Activated naive CD4-positive, alpha-beta T cell (primary cell): Measurements from ENCODE around the gene SYN1.

Experiments used
- DNase-seq, 4 experiments: peaks; one replicate each; lab custom pipeline; 2025; lab: John Stamatoyannopoulos, UW

SYN1 gene

DNA sequence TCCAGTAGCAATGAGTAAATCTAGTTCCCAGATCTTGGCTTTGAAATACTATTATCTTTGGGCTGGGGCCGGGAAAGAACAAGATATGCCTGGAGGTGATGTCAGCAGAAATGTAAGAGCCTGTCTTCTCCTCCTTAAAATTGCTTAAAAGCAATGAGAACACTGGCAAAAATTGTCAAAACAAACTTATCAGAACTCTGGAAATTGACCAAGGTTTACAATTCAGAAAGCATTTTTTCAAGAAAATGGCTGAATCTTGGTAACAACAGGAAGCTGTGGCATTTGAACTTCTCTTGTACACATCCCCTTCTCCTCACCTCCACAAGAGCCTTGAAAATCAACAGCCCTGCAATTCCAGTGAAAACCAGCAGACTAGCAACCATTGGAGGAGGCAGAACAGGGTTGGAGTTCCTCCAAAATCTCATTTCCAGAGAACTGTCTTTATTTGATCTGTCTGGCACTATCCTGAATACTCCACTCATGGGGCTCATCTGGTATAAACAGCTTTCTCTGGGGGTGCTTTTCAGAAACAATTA is 23.9 kb downstream of the SYN1 start:
- no peak for DNase-seq

DNA sequence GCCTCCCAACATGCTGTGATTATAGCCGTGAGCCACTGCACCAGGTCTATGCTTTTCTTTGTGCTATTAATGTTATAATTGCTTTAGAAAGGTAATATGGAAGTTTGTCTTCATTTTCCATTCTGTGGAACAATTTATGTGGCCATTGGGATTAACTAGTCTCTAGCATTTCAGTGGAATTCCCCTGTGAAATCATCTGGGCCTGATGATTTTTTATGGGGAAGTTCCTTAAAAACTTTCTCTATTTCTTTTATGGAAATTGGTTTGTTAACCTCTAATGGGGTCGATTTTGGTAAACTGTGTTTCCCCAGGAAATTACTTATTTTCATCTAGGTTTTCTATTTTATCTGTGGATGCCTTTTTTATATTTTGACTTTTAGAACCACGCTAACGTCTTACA is 26.1 kb downstream of the SYN1 start:
- no peak for DNase-seq

DNA sequence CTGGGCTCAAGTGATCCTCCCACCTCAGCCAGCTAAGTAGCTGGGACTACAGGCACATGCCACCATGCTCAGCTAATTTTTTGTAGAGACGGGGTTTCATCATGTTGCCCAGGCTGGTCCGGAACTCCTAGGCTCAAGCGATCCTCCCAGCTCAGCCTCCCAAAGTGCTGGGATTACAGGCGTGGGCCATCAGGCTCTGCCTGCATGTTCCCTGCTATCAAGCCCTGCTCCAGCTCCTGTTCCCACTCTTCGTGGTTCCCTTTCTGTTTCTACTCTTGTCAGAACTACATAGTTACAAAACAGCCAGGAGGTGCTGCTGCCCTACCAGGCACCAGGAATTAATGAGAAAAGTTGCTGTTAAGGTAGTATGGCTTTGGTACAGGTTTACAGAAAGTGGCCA is 28.7 kb downstream of the SYN1 start:
- no peak for DNase-seq

DNA sequence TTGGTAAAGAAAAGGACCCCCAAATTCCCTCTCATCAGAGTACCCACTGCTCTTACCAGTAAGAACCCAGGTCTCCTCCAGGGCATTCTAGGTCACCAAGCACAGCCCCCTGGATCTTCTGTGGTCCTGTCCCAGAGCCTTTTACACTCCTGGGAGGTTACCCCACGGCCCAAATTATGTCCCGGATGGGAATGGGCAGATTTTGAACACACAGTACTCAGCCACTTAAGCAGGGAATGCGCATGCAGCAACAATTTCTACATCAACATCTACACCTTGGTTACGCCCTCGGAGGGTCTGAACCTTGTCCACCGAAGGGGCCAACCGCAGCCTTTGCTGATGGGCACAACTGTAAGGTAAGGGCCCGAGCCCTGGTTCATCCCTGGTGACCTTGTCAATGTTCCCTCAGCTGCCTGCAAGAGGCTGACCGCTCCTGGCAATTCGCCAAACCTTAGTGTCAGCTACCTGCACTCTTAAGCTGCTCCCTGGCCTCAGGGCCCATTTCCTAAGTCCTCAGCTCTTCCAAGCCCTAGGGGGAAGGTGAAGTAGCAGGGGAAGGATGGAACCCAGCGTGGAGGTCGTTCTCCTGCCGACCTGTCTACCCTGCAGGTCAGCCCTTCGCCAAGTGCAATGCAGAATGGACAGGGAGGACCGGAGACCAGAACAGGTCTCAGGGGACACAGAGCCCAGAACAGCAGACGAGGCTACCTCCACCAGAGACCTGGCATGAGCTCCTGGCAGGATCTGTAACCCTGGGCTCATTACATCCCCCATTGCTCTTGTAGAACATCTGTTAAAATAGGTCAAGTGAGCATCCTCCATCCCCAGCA is 31.5 kb downstream of the SYN1 start:
- DNase-seq = no peak

DNA sequence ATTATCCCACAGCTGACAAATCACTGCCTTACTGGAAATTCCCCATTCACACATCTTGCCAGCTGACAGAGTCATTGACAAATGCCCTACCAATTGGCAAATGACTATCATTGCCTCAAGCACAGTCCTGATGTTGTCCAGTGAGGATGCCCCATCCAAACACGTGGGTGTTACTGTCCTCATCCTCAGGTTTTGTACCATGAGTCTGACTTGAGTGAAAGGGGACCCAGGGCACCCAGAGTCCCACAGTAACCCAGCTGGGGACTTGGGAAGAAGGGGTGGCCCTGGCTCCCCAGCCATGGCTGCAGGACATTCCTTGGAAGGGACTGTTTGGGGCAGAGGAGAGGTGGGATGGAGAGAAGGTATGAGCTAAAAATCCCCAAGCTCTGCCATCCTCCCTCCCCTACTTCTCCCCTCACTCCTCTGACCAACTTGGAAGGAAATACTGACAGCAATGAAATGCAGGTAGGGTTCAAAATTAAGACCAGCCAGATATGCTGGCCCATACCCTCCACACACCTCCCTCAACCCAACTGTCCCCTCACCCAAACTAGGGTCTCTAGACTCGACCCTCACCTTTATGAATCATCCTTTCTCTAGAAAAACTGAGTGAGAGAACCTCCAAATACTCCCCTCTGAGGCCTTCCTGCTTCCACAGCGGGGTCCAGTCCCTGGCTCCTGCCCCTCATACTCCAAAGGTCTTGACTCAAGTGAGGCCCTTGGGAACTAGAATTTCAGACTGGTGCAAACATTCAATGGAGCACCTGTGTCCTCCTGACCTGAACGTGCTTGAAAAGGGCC is 32.4 kb downstream of the SYN1 start:
- no peak for DNase-seq

DNA sequence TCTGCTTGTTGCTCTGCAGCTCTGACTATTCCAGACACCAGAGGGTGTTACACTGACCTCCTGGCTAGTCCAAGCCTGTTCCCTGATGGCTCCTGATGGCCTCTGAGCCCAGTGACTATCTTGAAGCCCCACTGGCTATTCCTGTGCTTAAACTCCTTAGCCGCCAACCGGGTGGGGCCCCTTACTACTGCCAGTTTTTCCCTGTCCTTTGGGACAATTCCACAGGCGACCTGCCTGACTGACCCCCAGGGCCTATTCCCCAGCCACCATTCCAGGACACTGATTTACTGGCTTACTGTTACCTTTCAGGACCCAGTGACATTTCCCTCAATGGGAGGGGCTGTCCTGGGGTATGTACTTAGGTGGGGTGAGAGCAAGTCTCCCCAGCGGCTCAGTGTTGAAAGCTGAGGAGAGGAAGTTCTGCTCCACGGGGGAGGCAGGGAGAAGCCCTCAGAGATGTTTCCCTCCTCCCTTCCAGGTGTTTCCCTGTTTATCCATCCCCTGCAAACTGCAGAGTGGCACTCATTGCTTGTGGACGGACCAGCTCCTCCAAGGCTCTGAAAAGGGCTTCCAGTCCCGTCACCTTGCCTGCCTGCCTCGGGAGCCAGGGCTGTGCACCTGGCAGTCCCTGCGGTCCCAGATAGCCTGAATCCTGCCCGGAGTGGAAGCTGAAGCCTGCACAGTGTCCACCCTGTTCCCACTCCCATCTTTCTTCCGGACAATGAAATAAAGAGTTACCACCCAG is 33.4 kb downstream of the SYN1 start:
- DNase-seq = no peak

DNA sequence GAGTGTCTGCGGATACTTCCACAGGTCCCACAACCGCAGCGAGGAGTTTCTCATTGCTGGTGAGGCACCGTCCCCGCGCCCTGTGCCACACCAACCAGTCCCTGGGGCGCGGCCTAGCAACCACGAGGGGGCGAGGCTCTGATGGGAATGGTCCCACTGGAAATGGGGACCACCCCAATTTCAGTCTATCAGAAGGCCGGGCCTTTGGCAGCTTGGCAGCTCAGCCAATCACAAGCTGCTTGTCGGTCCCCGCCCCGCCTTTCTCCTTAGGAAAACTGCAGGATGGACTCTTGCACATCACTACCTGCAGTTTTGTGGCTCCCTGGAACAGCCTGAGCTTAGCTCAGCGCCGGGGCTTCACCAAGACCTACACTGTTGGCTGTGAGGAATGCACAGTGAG is 34.4 kb downstream of the SYN1 start:
- DNase-seq = no peak

DNA sequence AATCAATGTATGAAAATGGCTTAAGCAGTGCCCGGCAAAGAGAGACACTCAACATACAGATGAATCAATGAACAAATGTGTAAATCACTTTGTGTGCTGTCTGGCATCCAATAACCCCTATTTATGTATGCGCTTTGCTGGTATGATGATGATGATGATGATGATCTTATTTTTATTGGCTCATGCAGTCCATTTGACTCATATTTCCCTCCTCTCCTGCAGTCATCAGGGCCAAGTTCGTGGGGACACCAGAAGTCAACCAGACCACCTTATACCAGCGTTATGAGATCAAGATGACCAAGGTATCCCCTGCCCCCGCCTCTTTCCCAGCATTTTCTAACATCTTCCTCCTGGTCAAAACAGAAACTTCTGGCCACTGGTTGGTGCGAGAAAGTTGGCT is 34.9 kb downstream of the SYN1 start:
- DNase-seq = no peak

DNA sequence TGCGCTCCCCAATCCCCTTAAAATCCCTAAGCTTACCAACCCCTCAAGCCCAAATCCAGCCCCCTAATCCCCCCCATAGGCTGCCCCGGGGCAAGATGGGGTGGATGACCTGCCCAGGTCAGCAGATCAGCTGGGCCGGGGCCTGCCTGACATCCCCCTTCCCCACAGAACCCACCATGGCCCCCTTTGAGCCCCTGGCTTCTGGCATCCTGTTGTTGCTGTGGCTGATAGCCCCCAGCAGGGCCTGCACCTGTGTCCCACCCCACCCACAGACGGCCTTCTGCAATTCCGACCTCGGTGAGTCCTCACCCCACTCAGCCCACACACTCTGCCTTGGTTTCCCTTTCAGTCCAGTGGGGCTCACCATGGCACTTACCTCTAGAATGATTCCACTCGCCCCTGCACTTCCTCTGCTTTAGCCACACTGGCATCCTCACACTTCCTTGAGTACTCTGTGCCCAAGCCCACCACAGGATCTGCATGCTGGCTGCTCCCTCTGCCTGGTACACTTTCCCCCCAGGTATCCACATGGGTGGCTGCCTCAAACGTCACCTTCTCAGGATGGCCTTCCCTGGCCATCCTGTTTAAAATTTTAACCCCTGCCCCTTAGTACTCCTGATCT is 36.3 kb downstream of the SYN1 start:
- no peak for DNase-seq

DNA sequence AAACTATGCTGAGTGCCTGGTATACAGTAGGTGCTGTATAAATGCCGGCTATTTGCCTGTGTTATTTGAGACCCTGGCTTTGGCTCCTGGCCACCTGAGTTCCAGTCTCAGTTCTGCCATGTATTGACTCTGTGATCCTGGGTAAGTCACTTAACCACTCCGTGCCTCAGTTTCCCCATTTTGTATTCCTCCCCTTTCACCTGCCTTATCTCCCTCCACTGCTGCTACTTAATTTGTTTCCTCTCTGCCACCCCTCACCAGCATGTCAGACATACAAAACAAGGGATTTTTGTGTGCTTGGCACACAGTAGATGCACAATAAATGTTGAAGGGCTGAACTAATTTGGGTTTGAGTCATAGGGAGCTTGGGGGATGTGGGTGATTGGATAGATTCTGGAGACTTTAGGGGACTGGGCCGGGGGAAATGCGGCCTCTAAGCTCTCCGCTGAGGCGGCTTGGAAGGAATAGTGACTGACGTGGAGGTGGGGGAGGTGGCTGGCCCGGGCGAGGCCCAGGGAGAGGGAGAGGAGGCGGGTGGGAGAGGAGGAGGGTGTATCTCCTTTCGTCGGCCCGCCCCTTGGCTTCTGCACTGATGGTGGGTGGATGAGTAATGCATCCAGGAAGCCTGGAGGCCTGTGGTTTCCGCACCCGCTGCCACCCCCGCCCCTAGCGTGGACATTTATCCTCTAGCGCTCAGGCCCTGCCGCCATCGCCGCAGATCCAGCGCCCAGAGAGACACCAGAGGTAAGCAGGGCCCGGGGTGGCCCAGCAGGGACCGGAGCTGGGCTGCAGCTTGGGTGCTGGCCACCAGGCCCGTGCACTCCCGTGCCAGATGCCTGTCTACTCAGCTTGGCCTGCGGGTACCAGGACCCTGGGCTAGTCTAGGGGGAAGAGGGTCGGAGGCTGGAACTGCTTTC is 37.7 kb downstream of the SYN1 start, which contains the start of gene TIMP1:
TSS of gene TIMP1 (plus strand) at position 706 of the 917 bp plus-strand sequence. CDS start 980 bp downstream, outside the sequence.
- DNase-seq = peak; percentile 20 to 64 (median 37)

DNA sequence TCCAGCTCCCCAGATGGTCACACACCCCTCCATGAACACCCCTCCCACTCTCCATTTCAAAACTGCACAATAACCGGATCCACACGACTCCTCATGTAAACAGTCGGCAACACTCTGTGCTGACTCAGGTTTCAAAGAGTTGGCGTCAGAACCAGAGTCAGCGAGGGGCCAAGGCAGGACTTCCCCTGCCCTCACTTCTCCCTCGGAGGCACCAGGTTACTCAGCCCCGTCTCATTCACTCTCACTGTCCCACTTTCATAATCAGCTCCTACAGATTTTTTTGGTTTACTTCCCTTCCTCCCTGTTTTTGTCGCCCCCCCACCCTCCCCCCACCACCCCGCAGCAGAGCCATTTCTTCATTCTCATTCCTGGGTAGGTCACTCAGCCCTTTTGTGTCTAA is 40.1 kb downstream of the SYN1 start:
- no peak for DNase-seq

DNA sequence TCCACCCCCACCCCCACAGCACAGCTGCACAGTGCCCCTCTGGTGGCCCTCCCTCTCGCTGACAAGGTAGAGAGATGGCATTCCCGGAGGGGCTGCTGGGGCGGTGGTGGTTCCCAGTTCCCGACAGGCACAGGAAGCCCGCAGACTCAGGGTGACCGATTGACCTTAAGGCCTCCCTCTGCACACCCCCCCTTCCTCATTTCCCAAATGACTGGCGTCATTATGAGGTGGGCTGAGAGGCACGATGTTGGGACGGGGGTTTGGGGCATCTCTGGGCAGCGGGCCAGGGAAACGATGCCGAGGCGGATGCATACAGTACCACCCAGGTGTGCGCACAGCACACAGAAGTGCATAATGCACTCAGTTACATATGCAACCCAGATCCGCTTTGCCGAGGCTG is 41.0 kb downstream of the SYN1 start:
- no peak for DNase-seq

DNA sequence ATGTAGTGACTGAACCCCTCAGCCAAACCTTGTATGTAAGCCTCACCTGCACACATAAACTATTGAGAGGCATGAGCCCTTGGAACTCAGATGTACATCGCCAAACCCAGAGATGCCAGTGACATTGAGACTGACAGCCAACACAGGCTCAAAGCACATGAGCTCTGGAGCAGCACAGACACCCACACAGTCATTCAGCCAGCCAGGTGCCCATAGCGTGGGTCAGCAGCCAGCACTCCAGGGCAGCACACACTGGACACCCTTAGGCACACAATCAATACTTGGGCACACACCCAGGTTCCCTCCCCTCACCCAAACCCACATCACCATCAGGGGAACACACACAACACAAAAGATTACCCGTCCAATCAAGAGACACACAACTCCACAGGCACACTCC is 41.8 kb downstream of the SYN1 start:
- no peak for DNase-seq

DNA sequence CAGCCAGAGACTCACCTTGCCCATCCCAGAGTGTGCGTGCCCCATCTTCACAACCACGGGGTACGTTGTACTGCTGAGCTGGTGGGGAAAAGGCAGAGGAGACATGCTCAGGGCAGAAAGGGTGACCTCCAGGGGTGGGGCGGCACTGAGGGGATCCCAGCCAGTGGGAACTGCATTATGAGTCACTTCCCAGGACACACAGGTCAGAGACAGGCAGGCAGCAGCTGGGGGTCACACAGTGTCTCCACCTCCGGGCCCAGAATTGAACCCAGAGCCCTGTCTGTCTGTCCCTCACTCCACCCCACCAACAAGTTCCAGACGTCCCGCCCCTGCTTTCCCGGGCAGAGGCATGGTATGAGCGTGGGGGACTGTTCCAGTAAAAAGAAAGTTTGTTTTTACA is 42.2 kb downstream of the SYN1 start:
- DNase-seq = no peak

DNA sequence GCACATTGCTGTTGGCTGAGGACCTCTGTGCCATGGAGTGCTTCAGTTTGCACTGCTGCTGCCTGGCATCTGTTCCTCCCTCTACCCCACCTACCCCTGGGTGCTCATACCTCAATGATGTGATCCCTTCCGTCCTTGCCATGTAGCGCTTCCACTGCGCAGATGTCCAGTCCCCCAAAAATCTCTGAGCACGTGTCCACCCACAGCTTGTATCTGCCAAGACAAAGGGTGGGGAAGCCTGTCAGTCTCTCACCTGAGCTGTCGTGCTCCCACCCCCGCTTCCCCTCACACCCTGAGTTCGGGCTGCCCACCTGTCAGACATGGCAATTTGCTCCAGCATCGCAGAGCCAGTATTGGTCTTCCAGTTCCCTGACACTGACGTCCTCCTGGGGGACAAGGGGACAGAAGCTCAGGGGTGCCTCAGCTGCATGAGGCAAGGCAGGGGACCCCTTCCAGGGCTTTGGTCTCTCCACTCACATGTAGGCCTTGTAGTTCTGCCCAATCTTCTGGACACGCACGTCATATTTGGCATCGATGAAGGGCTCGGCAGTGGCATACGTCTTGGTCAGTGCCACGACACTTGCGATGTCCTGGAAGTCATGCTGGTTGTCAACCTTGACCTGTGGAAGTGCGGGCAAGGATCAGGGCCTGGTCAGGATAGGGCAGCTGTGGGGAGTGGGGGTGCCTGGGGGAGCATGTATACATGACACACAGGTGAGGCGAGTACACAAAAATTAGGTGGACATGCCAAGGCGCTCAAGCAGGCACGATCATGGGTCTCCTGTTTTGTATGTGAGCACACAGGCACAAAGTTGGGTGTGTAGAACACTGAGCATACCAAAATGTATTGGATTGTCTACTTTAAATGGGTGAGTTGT is 43.4 kb downstream of the SYN1 start:
- DNase-seq = no peak

DNA sequence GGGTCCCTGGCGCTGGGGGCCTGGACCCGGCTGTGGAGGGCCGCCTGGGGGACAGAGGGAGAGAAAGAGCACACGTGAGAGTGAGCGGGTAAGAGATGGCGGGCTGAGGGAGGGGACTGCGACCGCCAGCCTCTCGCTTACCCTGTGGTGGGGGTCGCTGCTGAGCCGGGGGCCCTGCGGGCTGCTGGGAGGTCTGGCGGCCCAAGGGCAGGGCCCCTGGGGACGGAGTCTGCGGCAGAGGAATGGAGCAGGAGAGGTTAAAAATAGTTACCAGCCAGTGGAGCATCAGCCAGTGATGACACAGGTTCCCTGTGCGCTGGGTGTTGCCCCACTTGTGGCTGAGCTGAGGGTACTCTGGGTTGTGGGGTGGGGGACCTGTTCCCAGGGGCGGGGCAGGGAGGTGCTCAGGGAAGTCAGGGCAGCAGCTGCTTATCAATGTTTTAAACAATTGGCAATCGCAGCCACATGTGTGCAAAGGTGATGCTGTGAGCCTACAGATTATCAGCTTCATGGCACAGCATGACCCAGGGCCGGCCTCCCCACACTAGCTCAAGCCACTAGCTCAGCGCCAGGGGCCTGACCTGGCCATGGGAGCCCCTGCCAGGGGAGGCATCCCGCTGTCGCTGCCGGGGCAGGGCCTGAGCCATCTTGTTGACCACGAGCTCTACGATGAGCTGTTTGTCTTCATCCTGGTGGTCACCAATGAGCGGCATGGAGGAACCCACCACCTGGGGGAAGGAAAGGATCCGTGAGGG is 44.9 kb downstream of the SYN1 start:
- no peak for DNase-seq

DNA sequence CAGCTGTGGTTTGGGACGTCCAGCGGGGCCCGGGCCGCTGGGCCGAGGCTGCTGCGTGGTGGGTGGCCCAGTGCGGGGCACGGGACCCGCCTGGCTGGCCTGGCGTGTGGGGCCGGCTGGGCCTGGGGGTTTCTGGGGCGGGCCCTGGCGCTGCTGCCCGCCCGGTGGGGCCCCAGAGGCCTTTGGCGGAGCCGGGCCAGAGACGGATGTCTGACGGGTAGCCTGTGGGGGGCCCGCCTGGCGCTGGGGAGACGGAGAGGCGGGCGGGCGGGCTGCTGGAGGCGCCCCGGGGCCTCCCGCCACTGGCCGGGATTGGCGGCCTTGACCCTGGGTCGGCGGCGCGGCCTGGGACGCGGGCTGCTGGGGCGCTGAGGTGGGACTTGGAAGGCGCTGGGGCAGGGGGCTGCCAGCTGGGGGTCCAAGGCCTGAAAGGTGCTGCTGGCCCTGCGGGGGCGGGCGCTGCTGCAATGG is 45.5 kb downstream of the SYN1 start:
- DNase-seq = no peak

DNA sequence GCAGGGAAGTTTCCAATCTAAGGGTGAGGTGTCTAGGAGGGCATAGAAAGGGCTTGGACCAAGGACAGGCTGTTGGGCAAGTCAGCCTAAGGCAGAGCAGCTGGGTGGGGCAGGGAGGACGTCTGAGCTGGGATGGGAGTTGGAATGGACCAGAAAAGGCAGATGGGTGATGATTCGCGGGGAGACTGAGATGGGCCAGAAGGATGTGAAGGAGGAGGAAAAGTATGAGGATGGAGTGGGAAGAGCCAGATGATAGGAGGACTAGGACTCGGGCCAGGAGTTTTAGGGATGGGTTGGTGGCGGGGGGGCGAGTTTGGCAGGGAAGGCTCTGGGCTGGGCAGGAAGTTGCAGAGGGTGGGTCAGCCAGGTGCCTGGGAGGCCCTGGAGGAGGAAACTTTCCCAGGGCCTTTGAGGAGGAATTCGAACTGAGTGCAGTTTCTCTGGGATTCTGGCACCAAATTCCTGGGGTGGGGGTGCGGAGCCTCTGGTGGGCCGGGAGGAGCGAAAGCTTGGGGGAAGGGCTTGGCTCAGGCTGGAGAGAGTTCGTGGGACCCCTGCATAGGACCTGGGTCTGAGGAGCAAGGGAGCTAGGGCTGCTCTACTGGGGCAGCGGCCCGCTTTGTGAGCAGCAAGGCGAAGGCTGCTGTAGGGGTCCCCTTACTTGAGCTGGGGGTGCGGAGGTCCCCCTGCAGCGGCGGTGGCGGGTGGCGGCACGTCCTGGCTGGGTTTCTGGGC is 46.1 kb downstream of the SYN1 start:
- no peak for DNase-seq
